Hepatocyte (in vitro differentiated cells): ENCODE measurements around the gene EPN1. TPM values are rescaled to one million over a fixed set of nuclear protein-coding genes. Genes with fewer than 3 reads are reported as not detected.
"Not testable (repeated sequence)": the region's sequence is repeated elsewhere in the genome, so short reads cannot be mapped to it uniquely, and the experiment has no call there.

Source experiments
- DNase-seq: peaks from one replicate; pipeline ENCODE4 v3.0.0-alpha.2; 2016; ENCODE audit warnings: low spot score
- H2AFZ ChIP-seq: fragments of 200-600 bp; sonication (generic); 2 replicates; pipeline ENCODE4 v1.6.0; 2016; ENCODE audit warnings: antibody characterized with exemption, mild to moderate bottlenecking
- H3K27ac ChIP-seq: fragments of 200-600 bp; sonication (generic); 2 replicates; pipeline ENCODE4 v1.5.1; 2016; ENCODE audit warnings: mild to moderate bottlenecking
- H3K27me3 ChIP-seq: fragments of 200-600 bp; sonication (generic); 2 replicates; pipeline ENCODE4 v1.6.1; 2016
- H3K36me3 ChIP-seq: fragments of 200-600 bp; sonication (generic); replicated peaks from 2 replicates; pipeline ENCODE4 v1.5.1; 2016; ENCODE audit warnings: low read depth; ENCODE audit not compliant: insufficient read depth
- H3K4me1 ChIP-seq: fragments of 200-600 bp; sonication (generic); 2 replicates; pipeline ENCODE4 v1.5.1; 2016; ENCODE audit warnings: mild to moderate bottlenecking, moderate library complexity; ENCODE audit not compliant: insufficient read depth
- H3K4me2 ChIP-seq: fragments of 200-600 bp; sonication (generic); 2 replicates; pipeline ENCODE4 v1.6.0; 2016
- H3K4me3 ChIP-seq: fragments of 200-600 bp; sonication (generic); 2 replicates; pipeline ENCODE4 v1.5.1; 2016; ENCODE audit warnings: mild to moderate bottlenecking
- H3K79me2 ChIP-seq: fragments of 200-600 bp; sonication (generic); 2 replicates; pipeline ENCODE4 v1.6.0; 2017; ENCODE audit warnings: mild to moderate bottlenecking
- H3K9me2 ChIP-seq: fragments of 200-600 bp; sonication (generic); replicated peaks from 2 replicates; pipeline ENCODE4 v1.6.0; 2017; ENCODE audit warnings: mild to moderate bottlenecking; ENCODE audit not compliant: insufficient read depth
- H3K9me3 ChIP-seq: fragments of 200-600 bp; sonication (generic); 2 replicates; pipeline ENCODE4 v1.5.1; 2016; ENCODE audit warnings: low read depth, mild to moderate bottlenecking
- H4K20me1 ChIP-seq: fragments of 200-600 bp; sonication (generic); 2 replicates; pipeline ENCODE4 v1.6.0; 2016; ENCODE audit warnings: mild to moderate bottlenecking; ENCODE audit not compliant: insufficient read depth, poor library complexity, severe bottlenecking
- EZH2 ChIP-seq: fragments of 200-600 bp; sonication (generic); IDR thresholded peaks from 2 replicates; pipeline ENCODE4 v1.6.1; 2016; ENCODE audit warnings: antibody characterized with exemption, mild to moderate bottlenecking, borderline replicate concordance
- EZH2phosphoT487 ChIP-seq: fragments of 200-600 bp; sonication (generic); IDR thresholded peaks from one replicate; pipeline ENCODE4 v1.6.1; 2018; ENCODE audit warnings: antibody characterized with exemption, mild to moderate bottlenecking, low read depth, moderate library complexity; ENCODE audit not compliant: unreplicated experiment, severe bottlenecking
- WGBS: methylation state at CpG from one replicate; pipeline ENCODE4 v1.1.6; 2016; ENCODE audit warnings: low lambda C conversion rate; ENCODE audit errors: missing lambda C conversion rate; 5-methylcytosine and 5-hydroxymethylcytosine counted together
- polyA plus RNA-seq: library from polyadenylated mRNA; unstranded; fragments of >200 nt; fragmentation: Nextera tagmentation; extraction: Ambion mirVana; gene quantifications from 2 replicates; pipeline ENCODE4 v1.2.1, GENCODE V29; 2016
- total RNA-seq: library from RNA; depleted of rRNA; stranded (reverse); fragments of >200 nt; gene quantifications from 2 replicates; pipeline ENCODE4 v1.2.3, GENCODE V29; 2014
- TF ChIP-seq, protein P1 (sequence below): fragments of 200-600 bp; sonication (generic); IDR thresholded peaks from 2 replicates; pipeline ENCODE4 v1.5.1; 2016; ENCODE audit warnings: antibody characterized with exemption, mild to moderate bottlenecking; ENCODE audit not compliant: poor library complexity

EPN1 gene
- total and polyA plus RNA-seq, 2 experiments from 2014 or later = 74.8 to 165 TPM

DNA sequence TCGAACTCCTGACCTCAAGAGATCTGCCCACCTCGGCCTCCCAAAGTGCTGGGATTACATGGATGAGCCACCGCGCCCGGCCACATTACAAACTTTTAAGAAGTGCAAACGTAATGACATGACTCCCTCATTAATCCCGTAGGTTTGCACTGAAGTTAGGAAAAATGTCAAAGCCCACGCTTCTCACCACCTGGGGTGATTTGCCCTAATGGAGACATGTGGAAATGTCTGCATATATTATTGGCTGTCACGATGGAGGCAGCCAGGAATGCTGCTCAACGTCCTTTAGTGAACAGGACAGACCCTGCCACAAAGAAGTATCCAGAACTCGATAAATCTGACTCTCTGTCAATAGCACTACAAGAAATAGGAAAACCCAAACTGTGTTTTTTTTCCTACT is 42.2 kb downstream of the EPN1 start:
- H3K9me3 ChIP-seq = no peaks in the 10 kb centered on the region
- H2AFZ ChIP-seq = no peak overlapping the region
- no peaks in the 10 kb centered on the region for H3K36me3 ChIP-seq
- no peaks in the 10 kb centered on the region for H3K79me2 ChIP-seq
- DNase-seq = no peak
- H3K27me3 ChIP-seq = no peaks in the 10 kb centered on the region
- no peak overlapping the region for H3K27ac ChIP-seq
- TF ChIP-seq EZH2 = no peak
- TF ChIP-seq, protein P1, sequence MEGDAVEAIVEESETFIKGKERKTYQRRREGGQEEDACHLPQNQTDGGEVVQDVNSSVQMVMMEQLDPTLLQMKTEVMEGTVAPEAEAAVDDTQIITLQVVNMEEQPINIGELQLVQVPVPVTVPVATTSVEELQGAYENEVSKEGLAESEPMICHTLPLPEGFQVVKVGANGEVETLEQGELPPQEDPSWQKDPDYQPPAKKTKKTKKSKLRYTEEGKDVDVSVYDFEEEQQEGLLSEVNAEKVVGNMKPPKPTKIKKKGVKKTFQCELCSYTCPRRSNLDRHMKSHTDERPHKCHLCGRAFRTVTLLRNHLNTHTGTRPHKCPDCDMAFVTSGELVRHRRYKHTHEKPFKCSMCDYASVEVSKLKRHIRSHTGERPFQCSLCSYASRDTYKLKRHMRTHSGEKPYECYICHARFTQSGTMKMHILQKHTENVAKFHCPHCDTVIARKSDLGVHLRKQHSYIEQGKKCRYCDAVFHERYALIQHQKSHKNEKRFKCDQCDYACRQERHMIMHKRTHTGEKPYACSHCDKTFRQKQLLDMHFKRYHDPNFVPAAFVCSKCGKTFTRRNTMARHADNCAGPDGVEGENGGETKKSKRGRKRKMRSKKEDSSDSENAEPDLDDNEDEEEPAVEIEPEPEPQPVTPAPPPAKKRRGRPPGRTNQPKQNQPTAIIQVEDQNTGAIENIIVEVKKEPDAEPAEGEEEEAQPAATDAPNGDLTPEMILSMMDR = no peak
- no peak for TF ChIP-seq EZH2phosphoT487
- no peaks in the 10 kb centered on the region for H3K4me1 ChIP-seq
- H4K20me1 ChIP-seq = no peaks in the 10 kb centered on the region
- no peak overlapping the region for H3K4me2 ChIP-seq
- no peaks in the 10 kb centered on the region for H3K9me2 ChIP-seq
- 82% methylated on average over 11 of the region's 11 CpGs for WGBS
- H3K4me3 ChIP-seq = no peak overlapping the region

DNA sequence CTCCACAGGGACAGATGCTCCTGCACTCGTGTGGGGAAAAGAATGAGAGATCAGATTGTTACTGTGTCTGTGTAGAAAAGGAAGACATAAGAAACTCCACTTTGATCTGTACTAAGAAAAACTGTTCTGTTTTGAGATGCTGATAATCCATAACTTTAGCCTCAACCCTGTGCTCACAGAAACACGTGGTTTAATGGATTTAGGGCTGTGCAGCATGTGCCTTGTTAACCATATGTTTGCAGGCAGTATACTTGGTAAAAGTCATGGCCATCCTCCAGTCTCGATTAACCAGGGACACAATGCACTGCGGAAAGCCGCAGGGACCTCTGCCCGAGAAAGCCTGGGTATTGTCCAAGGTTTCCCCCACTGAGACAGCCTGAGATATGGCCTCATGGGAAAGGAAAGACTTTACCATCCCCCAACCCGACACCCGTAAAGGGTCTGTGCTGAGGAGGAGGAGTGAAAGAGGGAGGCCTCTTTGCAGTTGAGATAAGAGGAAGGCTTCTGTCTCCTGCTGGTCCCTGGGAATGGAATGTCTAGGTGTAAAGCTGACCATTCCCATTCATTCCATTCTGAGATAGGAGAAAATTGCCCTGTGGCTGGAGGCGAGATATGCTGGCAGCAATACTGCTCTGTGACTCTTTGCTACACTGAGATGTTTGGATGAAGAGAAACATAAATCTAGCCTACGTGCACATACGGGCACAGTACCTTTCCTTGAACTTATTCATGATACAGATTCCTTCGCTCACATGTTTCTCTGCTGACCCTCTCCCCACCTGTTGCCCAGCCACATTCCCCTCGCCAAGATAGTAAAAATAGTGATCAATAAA is 43.1 kb downstream of the EPN1 start:
- H3K9me2 ChIP-seq, H3K27ac ChIP-seq, H4K20me1 ChIP-seq, H3K4me2 ChIP-seq, H3K79me2 ChIP-seq, H2AFZ ChIP-seq, H3K9me3 ChIP-seq, H3K27me3 ChIP-seq, H3K4me3 ChIP-seq, H3K36me3 ChIP-seq, DNase-seq, H3K4me1 ChIP-seq: not testable (repeated sequence)
- WGBS = 71% methylated on average over 13 of the region's 13 CpGs

DNA sequence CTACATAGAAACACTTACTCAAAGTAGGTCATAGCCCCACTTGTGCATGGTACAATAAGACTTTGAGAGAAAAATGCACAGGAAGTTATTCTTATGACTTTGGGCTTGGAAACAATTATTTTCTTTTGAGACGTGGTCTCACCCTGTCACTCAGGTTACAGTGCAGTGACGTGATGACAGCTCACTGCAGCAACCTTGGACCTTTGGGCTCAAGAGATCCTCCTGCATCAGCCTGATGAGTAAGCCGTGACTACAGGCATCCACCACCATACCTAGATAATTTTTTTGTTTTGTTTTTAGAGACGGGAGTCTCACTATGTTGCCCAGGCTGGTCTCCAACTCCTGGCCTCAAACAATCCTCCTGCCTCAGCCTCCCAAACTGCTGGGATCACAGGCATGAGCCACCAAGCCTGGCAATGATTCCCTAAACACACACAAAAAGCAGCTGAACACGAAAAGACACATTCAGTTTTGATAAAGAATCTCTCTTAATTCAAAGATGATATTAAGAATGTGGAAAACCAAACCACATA is 45.3 kb downstream of the EPN1 start:
- H3K36me3 ChIP-seq = no peaks in the 10 kb centered on the region
- no peaks in the 10 kb centered on the region for H3K27me3 ChIP-seq
- H3K4me3 ChIP-seq = no peak overlapping the region
- DNase-seq = no peak
- H3K4me2 ChIP-seq = no peak overlapping the region
- no peaks in the 10 kb centered on the region for H3K9me3 ChIP-seq
- no peaks in the 10 kb centered on the region for H4K20me1 ChIP-seq
- H3K79me2 ChIP-seq = no peaks in the 10 kb centered on the region
- H3K27ac ChIP-seq = no peak overlapping the region
- 65% methylated on average over 5 of the region's 5 CpGs for WGBS
- no peak overlapping the region for H2AFZ ChIP-seq
- no peaks in the 10 kb centered on the region for H3K4me1 ChIP-seq
- no peaks in the 10 kb centered on the region for H3K9me2 ChIP-seq
- TF ChIP-seq, protein P1 = no peak
- no peak for TF ChIP-seq EZH2phosphoT487
- no peak for TF ChIP-seq EZH2

DNA sequence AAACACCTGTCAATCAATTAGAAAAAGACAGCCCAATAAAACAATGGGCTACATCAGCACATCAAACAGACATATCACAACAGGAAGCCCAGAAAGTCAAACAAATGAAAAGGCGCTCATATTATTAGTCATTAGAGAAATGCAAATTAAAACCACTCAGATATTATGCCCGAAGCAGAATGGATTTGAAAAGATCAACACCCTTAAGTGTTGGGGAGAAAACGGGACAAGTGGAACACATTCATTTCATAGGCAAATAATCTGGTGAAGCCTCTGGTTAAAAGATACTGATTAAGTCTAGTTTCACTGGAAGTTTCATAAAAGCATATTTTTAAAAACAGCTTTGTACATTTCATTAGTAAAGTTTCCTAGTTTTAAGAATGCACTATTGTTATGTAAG is 45.8 kb downstream of the EPN1 start:
- Histone ChIP-seq H3K4me2 (no peak overlapping the region), H3K79me2 (no peaks in the 10 kb centered on the region), H3K27me3 (no peaks in the 10 kb centered on the region), H3K4me3 (no peak overlapping the region), H3K4me1 (no peaks in the 10 kb centered on the region), H2AFZ (no peak overlapping the region), H3K9me3 (no peaks in the 10 kb centered on the region), H4K20me1 (no peaks in the 10 kb centered on the region), H3K9me2 (no peaks in the 10 kb centered on the region), H3K27ac (no peak overlapping the region), H3K36me3 (no peaks in the 10 kb centered on the region)
- DNase-seq = no peak
- 70% methylated on average over 3 of the region's 3 CpGs for WGBS
- TF ChIP-seq EZH2phosphoT487 (no peak), EZH2 (no peak)
- TF ChIP-seq, protein P1 = no peak
